Stimulated activated CD8-positive, alpha-beta memory T cell treated with anti-CD3 and anti-CD28 coated beads, Interleukin-7, amount 100 ng/mL, for 24 hours (primary cell): ENCODE measurements around the gene LRP1B.

Source experiments
- DNase-seq: peaks from one replicate; pipeline ENCODE4 v3.0.0-alpha.2; 2020; ENCODE audit warnings: low read depth

The LRP1B gene

GRCh38 chr2:141579071-141579470, 551.7 kb downstream of the LRP1B start:
- no peak for DNase-seq

DNA sequence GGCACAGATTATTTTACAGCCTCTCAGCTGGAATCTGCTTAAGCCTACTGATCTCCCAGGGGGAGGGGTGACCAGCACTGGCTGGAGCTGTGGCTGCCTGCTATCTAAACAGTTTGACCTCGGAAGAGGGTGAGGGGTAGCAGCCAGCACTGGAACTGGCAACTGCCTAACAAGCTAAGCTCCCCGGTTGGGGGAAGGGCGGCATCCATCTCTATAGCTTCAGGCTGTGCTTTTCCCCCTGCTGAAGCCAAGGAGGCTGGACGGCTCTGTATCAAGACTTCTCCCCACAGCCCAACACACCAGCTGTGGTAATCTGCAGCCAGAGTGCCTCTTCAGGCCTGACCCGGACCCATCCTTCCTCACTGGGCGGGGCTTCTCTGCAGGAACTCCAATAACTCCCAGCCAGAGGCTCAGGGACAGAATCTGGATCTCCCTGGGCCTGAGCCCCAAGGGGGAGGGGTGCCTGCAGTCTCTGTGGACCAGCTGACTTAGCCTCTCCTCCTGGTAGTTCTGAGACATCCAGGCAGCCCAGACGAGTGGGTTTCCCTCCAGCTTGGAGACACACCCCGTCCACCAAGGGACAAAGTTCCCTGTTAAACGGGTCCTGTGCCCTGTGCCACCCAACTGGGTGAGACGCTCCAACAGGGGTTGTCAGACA, 560.2 kb downstream of the LRP1B start:
- no peak for DNase-seq

DNA sequence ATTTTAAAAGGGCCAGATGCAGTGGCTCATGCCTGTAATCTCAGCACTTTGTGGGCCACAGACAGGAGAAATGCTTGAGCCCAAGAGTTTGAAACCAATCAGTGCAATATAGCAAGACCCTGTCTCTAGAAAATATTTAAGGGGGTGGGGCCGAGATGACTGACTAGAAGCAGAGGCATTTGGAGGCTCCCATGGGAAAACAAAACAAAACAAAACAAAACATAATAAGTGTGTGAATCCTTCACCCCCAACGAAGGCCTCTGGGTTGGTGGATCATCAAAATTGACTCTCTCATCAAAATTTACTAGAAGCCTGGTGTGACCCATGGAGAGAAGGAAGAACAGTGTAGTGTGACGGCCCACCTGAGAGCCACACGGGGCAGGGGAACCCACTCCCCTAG, 560.9 kb downstream of the LRP1B start:
- DNase-seq, result no peak

DNA sequence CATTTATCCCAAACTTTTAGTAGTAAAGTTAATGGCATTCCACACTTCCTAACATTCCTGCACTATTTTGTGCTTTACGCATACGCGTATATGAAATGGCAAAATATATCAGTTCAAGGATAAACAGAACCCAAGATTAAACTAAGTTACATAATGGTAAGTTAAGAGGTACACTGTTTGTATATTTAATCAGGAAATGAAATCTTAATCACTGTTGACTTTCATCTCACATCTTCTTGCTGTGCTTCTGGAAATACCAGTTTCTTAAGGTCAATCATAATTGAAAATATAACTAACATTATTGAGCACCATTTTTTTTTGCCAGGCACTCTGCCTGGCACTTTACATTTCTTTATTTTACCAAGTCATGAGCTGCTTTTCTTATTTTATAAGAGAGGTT, 565.2 kb downstream of the LRP1B start:
- DNase-seq, result no peak

DNA sequence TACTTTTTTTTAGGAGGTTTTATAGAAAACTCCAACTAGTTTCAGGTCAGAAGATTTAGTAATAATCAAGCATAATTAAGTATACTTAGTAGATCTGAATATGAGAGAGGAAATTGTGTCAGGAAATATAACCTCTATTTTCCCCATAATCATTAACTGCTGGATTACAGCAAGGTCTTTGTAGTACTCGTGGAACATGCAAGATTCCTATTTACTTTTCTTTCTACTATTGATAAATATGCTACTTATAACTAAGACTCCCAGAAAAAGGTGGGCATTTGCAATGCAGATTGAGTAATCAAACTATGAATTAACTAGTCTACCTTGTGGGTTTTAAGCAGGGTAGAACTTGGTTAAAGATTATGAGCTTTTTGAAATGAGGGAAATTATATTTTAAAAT, 570.1 kb downstream of the LRP1B start:
- no peak for DNase-seq

GRCh38 chr2:141557329-141558095, 573.3 kb downstream of the LRP1B start:
- no peak for DNase-seq

DNA sequence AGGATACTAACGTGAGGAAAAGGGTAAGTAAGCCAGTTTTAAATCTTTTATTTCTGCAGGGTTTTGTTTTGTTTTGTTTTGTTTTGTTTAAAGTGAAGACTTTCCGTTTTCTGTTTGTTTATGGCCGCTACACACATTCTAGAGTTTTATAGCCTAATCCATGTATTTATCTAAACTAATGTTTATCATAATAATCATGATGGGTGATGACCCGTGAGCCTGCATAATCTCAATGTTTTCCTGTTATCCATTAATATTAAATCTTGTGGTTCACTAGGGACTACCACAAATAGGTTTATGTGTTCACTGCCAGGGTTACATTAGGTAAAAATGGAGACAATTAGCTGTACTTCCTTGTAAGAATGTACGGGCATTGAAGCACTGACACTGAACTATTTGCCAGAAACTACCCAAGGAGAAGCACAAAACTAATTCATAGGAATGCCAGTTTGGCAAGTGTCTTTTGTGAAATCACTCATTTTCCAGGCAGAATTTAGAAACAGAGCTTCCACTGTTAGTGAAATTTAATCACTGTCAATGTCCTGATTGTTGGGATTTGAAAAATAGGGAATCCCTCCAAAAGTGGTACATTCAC, 574.8 kb downstream of the LRP1B start:
- no peak for DNase-seq

DNA sequence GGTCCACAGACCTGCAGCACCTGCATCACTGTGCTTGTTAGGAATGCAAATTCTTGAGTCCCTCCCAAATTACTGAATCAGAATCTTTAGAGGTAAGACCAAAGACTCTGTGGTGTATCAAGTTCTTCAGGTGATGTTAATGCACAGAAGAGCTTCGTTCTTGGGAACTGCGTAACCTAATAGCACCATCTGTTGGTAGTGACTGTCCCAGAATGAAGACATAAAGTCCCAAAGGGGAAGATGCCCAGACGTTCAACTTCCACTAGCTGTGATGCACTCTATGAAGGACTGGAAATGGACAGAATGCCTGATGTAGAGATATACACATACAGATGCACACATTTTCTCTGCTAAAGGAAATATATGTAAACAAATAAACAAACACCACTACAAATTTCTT, 576.0 kb downstream of the LRP1B start:
- DNase-seq, result no peak

GRCh38 chr2:141534666-141535362, 596.0 kb downstream of the LRP1B start:
- no peak for DNase-seq

GRCh38 chr2:141529659-141530058, 601.2 kb downstream of the LRP1B start:
- no peak for DNase-seq

GRCh38 chr2:141528990-141529389, 601.8 kb downstream of the LRP1B start:
- no peak for DNase-seq

- DNase-seq, result no peak
Observed at GRCh38 chr2:141526760-141527159, 604.1 kb downstream of the LRP1B start.

GRCh38 chr2:141524777-141525176, 606.0 kb downstream of the LRP1B start:
- DNase-seq, result no peak

DNA sequence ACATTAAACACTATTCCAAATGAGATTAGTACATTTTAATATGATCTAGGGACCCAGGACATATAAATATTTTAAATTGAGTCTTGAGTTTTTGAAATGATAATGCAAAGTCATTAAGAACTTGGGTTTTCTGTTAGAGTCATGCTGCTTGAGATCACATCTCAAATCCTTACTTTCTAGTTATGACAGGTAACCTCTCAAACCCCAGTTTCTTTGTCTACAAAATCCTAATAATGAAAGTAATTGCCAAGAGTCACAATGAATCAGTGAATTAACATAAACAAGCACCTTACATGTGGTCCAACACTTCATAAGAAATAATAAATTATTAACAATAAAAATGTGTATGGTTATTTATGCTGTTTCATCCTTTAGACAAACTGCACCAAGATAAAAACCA, 607.6 kb downstream of the LRP1B start:
- no peak for DNase-seq

DNA sequence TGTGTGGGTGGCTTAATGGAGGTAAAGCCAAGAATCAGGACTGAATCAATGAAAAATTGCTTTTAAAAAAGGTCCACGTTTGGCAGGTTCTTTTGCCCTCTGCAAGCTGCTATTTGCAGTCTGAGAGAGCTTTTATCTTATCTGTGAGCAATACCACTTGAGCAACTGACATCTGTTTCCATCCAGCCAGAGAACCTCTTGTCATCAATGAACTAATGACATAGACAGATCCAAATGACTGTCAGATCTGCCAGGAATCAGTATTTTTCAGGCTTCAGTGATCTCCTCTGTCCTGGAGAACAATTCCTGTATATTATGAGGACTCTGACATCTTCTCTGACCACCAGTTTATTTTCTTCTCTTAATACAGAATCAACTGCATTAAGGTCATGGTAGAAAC, 608.1 kb downstream of the LRP1B start:
- DNase-seq, result no peak

GRCh38 chr2:141522048-141522447, 608.8 kb downstream of the LRP1B start:
- no peak for DNase-seq

- DNase-seq, result no peak
Observed at GRCh38 chr2:141519906-141520305, 610.9 kb downstream of the LRP1B start.

DNA sequence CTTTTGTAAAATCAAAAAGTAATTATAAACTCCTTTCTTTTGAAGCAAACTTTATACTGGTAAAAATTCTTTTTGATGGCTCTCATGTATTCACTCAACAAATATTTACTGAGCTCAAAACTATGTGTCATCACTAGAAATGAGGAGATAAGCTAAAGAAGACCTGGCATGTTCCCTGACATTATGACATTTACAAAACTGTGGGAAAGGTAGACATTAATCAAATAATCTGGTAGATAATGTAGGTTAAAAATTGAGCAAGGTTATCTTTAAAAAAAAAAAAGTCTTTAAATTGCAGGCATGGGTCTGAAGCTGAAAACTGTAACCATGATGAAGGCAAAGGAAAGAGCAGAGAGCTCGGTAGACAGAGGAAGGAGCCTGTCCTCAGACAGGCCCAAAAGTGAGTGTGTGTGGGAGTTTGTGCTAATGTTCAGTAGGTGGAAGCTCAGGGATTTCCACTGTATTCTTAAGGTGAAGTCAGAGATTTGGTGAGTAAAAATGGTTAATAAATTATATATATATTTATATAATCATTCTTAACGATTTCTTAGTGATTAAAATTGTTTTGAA, 612.9 kb downstream of the LRP1B start:
- DNase-seq, result no peak

- DNase-seq, result no peak
Observed at GRCh38 chr2:141517180-141517851, 613.5 kb downstream of the LRP1B start.

DNA sequence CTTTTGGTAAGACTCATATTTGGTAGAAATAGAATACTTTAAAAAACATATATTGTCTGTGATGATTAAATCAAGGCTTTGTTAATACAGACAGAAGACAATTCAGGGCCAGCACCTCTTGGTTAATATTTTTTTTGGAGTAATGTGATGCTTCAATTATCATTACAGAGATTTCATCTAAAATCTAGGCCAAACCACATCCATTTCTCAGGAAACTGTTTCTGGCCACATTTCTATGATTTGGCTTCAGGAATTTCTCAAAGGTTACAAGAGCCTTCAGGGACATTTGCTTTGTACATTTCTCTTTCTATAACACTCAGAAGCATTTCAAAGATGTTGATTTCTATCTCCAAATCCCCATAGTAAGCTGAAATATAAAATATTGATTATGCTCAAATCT, 614.9 kb downstream of the LRP1B start:
- DNase-seq, result no peak

DNA sequence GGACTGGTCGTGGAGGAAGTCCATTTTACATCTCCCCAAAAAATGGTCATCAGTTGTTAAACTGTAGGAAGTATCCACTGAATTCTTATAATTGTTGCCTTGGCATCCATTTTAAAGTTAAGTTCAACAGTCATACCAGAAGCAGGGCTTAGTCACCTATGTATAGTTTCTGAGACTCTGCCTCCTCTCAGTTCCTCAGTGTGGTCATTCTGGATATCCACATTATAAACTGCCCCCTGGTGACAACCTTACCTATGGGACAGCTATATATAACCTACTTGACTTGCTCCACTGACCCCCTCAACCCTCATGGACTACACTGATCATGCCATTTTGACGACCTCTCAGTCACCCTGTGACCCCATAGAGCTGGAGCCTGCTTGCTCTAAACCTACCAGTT, 617.0 kb downstream of the LRP1B start:
- no peak for DNase-seq
